Jurkat, Clone E6-1 (cell line): Measurements from ENCODE around the gene ABCC2.
"Not testable (repeated sequence)": the region's sequence is repeated elsewhere in the genome, so short reads cannot be mapped to it uniquely, and the experiment has no call there.

ENCODE experiments used
- DNase-seq: peaks from one replicate; pipeline ENCODE4 v3.0.0-alpha.2; 2011; ENCODE audit warnings: low read depth, low spot score
- H3K4me3 ChIP-seq: 2 replicates; pipeline ENCODE4 v1.5.1; 2011; ENCODE audit warnings: mild to moderate bottlenecking, low read length, control low read depth, moderate library complexity

ABCC2 gene

GRCh38 chr10:99845837-99846382 lies 63.5 kb downstream of the ABCC2 start:
- peak; percentile 83 for DNase-seq
- no peak overlapping the region for H3K4me3 ChIP-seq

GRCh38 chr10:99849057-99849456 lies 66.6 kb downstream of the ABCC2 start:
- DNase-seq: no peak
- no peak overlapping the region for H3K4me3 ChIP-seq

- no peak for DNase-seq
- H3K4me3 ChIP-seq: no peak overlapping the region
Measured at GRCh38 chr10:99849536-99849935, 67.1 kb downstream of the ABCC2 start.

- DNase-seq: no peak
- no peak overlapping the region for H3K4me3 ChIP-seq
Measured at GRCh38 chr10:99850021-99850766, 67.8 kb downstream of the ABCC2 start.

- no peak for DNase-seq
- H3K4me3 ChIP-seq: no peak overlapping the region
Measured at GRCh38 chr10:99850767-99851340, 68.4 kb downstream of the ABCC2 start.

GRCh38 chr10:99851825-99852224 lies 69.4 kb downstream of the ABCC2 start:
- no peak overlapping the region for H3K4me3 ChIP-seq
- no peak for DNase-seq

- no peak for DNase-seq
- H3K4me3 ChIP-seq: no peak overlapping the region
Measured at GRCh38 chr10:99852481-99853213, 70.2 kb downstream of the ABCC2 start.

GRCh38 chr10:99853655-99854054 lies 71.2 kb downstream of the ABCC2 start:
- H3K4me3 ChIP-seq: no peak overlapping the region
- DNase-seq: no peak

- no peak overlapping the region for H3K4me3 ChIP-seq
- no peak for DNase-seq
Measured at GRCh38 chr10:99854860-99855259, 72.4 kb downstream of the ABCC2 start.

GRCh38 chr10:99855479-99856071 lies 73.1 kb downstream of the ABCC2 start:
- DNase-seq: no peak
- H3K4me3 ChIP-seq: no peak overlapping the region

- DNase-seq: no peak
- no peak overlapping the region for H3K4me3 ChIP-seq
Measured at GRCh38 chr10:99858849-99859248, 76.4 kb downstream of the ABCC2 start.

- H3K4me3 ChIP-seq: no peak overlapping the region
- DNase-seq: peak; percentile 36
Measured at GRCh38 chr10:99859585-99859984, 77.1 kb downstream of the ABCC2 start.

GRCh38 chr10:99860466-99860865 lies 78.0 kb downstream of the ABCC2 start:
- no peak for DNase-seq
- H3K4me3 ChIP-seq: no peak overlapping the region

GRCh38 chr10:99863535-99864240 lies 81.2 kb downstream of the ABCC2 start:
- not testable (repeated sequence) for H3K4me3 ChIP-seq, DNase-seq

GRCh38 chr10:99867250-99867649 lies 84.8 kb downstream of the ABCC2 start:
- DNase-seq: not testable (repeated sequence)

GRCh38 chr10:99869581-99870122 lies 87.2 kb downstream of the ABCC2 start:
- no peak overlapping the region for H3K4me3 ChIP-seq
- DNase-seq: no peak

More at GRCh38 chr10:99867250-99867649, 84.8 kb downstream of the ABCC2 start:
- not testable (repeated sequence) for H3K4me3 ChIP-seq

- DNase-seq: peak; percentile 85
- H3K4me3 ChIP-seq: peak overlapping the region; percentile 2; the same call in 1 of the 2 replicates
Measured at GRCh38 chr10:99870123-99870730, 87.8 kb downstream of the ABCC2 start.
